Activated CD8-positive, alpha-beta memory T cell treated with anti-CD3 and anti-CD28 coated beads, Interleukin-2, amount 50 U/mL, for 24 hours (primary cell): ENCODE data around the gene ORM1.
"Not testable (repeated sequence)": the region's sequence is repeated elsewhere in the genome, so short reads cannot be mapped to it uniquely, and the experiment has no call there.

Source experiments
- DNase-seq: peaks from one replicate; pipeline ENCODE4 v3.0.0-alpha.2; 2020; ENCODE audit errors: extremely low read depth

Gene ORM1

DNA sequence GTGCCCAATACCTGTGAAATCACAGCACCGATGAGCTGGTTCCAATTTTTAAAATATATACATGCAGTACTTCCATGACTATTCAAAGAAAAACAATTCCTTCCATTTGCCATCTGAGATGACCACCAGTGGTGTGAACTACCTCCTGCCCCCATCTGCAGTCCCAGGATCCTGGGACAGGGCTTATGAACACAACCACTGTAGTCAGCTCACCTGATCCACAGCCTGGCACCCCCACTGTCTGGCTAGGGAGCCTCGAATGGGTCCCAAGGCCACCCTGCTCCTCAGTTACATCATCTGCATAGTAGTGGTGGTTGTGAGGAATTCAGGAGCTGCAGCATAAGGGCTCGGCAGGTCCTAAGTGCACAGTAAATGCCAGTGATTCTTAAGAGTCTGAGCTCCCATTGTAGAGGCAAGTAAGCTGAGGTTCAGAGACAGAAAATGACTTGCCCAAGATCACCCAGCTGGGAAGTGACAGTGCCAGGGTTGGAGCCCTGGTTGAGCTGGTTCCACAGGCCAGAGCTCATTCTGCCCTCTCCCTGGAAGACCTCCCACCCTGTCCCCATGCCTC lies 2.9 kb downstream of the ORM1 start:
- not testable (repeated sequence) for DNase-seq

DNA sequence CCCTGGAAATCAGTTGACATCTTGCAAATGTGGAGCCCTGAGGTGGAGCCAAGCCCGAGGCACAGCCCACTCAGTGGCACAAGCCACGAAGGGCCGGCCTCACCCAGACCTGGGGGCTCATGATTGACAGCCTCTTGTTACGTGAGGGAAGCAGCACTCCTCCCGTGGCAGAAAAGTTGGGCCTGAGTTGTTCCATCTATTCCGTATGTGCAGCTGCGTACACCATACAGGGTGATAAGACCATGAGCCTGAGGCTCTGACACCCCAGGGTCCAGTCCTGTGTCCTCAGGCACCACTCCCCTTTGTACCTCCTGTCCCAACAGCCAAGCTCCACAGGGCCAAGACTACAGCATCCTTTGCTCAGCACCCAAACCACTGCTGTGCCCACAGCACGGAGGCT lies 4.9 kb downstream of the ORM1 start:
- no peak for DNase-seq

DNA sequence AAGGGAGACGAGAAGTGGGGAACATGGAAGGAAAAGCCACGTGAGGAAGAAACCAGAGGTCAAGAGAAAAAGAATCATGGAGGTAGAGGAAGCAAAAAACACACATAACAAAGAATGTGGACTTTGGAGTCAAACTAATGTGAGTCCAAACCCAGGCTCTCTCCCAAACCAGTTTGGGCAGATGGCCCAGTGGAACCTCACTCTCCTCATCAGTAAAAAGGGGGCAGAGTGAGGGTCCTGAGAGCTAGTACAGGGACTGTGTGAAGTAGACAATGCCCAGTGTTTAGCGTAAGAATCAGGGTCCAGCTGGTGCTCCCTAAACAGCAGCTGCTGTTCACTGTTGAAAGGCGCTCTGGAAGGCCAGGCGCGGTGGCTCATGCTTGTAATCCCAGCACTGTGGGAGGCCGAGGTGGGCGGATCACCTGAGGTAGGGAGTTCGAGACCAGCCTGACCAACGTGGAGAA lies 5.5 kb downstream of the ORM1 start:
- not testable (repeated sequence) for DNase-seq

DNA sequence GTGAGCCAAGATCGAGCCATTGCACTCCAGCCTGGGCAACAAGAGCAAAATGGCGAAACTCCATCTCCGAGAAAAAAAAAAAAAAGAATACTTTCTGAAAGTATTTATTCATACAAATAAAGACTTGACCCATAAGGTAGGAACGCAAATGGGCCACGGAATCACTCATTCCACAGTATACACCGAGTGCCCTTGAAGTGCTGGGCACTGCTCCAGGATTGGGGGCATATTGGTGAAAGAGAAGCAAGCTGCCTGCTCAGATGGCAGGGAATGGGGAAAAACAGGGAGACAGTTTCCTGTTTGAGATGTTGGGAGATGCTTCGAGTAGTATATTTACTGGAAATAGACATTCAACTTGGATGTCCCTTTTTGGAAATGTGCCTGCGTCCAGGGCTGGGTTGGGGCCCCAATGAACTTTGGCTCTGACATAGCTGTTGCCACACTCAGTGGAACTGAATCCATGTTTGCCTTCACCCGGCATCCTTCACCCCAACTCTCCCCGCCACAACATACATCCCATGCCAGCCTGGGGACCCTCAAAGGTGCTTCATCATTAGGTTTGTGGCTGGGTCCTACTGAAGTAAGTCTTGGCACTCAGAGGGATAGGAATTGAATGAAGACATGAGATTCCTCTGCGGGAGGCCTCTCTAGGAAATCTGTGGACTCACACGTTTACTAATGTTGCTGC lies 6.2 kb downstream of the ORM1 start:
- not testable (repeated sequence) for DNase-seq

DNA sequence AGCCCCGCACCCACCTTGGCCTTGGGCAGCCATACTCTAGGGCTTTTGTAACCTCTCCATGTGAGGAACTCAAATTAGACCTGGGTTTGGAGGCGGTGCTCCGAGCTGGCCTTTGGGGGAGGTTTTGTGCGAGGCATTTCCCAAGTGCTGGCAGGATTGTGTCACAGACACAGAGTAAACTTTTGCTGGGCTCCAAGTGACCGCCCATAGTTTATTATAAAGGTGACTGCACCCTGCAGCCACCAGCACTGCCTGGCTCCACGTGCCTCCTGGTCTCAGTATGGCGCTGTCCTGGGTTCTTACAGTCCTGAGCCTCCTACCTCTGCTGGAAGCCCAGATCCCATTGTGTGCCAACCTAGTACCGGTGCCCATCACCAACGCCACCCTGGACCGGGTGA lies 6.7 kb downstream of the ORM1 start, which contains the start of gene ORM2:
Gene ORM2 (plus strand): TSS at position 245 of the 398 bp plus-strand sequence. CDS start 36 bp downstream, at position 281.
- not testable (repeated sequence) for DNase-seq

DNA sequence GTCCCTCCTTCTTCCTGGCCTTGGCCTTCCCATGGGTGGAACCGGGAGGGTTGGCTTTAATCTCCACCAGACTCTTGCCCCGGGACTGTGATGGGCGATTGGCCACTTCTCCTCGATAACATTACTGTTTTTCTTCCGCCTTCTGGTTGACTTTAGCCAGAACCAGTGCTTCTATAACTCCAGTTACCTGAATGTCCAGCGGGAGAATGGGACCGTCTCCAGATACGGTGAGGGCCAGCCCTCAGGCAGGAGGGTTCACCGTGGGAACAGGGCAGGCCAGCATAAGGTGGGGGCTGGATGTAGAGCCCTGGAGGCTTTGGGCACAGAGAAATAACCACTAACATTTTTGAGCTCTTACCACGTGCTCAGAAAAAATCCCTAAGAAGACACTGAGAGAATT lies 7.7 kb downstream of the ORM1 start:
- no peak for DNase-seq

DNA sequence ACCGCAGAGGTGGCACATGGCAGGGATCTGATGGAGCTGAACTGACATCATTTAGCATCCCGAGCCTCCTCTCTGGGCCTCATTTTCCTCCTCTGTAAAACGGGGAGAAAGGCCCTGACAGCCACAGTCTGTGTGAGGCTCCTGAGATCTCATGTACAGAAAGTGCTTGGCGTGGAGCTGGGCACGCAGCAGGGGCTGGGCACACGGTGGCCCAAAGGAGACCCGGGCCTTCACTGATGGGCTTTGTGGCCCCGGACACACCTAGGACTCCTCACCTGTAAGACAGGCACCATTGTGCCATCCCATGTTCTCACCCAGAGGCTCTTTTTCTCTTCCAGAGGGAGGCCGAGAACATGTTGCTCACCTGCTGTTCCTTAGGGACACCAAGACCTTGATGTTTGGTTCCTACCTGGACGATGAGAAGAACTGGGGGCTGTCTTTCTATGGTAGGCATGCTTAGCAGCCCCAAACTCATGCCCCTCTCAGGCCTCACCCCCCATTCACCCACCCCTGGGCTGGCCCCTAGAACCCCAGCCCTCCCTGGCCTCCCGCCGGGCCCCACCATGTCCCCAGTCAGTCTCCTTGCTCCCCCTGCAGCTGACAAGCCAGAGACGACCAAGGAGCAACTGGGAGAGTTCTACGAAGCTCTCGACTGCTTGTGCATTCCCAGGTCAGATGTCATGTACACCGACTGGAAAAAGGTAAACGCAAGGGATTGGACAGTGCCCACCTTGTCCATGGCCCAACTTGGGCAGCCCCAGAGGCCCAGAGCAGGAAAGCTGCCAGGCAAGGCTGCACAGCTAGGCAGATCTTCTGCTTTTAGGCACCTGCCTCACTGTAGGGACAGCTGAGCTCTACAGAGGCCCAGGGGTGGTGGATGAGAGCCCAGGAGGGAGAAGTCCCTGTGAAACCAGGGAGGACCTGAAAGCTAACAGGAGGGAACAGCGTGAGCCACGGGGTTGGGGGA lies 8.6 kb downstream of the ORM1 start:
- DNase-seq: not testable (repeated sequence)

DNA sequence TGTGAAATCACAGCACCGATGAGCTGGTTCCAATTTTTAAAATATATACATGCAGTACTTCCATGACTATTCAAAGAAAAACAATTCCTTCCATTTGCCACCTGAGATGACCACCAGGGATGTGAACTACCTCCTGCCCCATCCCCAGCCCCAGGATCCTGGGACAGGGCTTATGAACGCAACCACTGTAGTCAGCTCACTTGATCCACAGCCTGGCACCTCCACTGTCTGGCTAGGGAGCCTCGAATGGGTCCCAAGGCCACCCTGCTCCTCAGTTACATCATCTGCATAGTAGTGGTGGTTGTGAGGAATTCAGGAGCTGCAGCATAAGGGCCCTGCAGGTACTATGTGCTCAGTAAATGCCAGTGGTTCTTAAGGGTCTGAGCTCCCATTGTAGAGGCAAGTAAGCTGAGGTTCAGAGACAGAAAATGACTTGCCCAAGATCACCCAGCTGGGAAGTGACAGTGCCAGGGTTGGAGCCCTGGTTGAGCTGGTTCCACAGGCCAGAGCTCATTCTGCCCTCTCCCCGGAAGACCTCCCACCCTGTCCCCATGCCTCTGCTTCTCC lies 9.7 kb downstream of the ORM1 start:
- DNase-seq: not testable (repeated sequence)

DNA sequence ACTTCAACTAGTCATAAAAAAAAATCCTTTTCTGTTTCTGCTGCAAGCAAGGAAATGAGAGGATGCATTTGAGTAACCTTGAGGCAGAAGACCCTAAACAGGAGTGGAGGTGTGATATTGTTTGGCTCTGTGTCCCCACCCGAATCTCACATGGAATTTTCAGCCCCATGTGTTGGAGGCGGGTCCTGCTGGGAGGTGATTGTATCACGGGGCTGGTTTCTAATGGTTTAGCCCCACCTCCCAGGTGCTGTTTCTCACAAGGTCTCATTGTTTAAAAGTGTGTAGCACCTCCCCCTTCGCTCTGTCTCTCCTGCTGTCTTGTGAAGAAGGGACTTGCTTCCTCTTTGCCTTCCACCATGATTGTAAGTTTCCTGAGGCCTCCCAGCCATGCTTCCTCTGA lies 10.8 kb downstream of the ORM1 start:
- DNase-seq: not testable (repeated sequence)

DNA sequence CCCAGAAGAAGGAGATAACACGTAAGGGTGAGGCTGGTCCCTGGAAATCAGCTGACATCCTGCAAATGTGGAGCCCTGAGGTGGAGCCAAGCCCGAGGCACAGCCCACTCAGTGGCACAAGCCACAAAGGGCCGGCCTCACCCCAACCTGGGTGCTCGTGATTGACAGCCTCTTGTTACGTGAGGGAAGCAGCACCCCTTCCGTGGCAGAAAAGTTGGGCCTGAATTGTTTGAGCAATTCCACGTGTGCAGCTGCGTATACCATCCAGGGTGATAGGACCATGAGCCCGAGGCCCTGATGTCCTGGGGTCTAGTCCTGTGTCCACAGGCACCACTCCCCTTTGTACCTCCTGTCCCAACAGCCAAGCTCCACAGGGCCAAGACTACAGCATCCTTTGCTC lies 11.6 kb downstream of the ORM1 start:
- no peak for DNase-seq

DNA sequence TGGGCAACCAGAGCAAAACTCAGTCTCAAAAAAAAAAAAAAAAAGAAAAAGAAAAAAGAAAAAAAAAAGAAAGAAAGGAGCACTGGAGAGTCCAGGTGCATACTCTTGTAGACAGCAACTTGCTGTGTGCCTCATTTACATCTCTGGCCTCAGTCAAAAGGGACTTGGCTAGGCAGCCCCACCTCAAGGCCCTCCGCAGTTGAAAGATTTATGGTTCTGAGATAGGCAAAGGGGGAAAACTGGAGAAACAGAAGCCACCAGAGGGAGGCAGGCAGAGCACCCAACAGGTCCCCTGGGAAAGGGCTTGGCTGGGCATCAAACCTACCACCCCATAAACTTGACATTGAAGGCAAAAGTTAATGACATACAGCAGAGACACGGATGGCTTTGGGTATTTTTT lies 12.8 kb downstream of the ORM1 start:
- DNase-seq: no peak

DNA sequence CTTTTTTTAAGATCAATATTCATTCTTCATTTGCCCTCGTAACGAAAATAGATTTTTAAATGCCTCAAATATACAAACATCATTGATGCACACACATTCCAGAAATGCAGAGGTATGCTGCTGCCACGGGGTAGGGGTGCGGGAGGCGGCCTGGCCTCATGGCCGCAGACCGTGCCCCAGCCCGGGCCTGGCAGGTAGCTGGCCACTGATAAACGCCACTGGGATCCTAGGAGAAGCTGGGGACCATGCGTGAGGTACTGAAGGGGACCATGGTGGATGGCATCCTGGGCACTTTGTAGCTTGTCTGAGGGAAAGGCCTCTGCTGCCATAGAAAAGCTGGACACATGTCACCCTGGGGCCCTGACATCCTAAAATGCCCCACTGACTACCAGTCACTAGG lies 13.3 kb downstream of the ORM1 start:
- DNase-seq: no peak

DNA sequence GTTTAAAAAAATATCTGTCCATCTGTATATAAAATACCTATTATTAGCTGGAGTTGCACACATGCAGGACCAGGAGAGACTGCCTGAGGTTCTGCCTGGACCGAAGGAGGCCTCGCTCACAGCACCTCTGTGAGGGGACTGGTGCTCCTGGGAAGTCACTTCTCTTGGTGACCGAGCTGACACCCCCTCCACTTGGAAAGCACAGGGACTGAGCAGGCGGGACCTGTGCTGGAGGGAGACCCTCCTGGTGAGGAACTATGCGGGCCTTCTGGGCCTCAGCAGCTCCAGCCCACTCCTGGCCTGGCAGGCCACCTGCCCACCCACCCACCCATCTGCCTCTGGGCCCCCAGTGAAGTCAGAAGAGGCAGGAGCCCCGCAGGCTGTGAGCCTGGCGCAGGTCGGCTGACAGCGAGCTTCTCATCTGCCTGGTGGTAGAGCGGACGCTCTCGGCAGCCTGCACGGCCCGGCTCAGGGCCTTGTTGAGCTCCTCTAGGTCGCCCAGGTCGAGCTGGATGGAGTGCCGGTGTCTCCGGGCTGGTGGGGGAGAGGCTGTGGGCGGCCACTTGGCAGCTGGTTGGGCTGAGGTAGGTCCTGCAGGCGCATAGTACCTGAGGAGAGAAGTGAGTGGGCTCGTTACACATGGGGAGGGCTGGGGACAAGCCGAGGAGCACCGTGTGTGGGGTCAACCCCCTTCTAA lies 13.9 kb downstream of the ORM1 start:
- no peak for DNase-seq

DNA sequence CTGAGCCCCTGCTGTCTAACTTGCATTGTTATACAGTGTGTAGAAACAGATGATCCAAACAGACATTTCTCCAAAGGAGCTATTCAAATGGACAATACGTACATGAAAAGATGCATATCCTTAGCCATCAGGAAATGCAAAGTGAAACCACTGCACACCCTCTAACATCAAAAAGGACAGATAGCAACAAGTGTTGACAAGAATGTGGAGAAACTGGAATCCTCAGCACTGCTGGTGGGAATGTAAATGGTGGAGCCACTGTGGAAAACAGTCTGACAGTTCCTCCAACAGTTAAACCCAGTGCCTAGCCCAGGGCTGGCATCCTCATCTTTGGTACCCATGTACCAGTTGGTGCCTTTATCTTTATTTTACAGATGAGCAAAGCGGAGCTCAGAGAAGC lies 15.3 kb downstream of the ORM1 start:
- DNase-seq: no peak

DNA sequence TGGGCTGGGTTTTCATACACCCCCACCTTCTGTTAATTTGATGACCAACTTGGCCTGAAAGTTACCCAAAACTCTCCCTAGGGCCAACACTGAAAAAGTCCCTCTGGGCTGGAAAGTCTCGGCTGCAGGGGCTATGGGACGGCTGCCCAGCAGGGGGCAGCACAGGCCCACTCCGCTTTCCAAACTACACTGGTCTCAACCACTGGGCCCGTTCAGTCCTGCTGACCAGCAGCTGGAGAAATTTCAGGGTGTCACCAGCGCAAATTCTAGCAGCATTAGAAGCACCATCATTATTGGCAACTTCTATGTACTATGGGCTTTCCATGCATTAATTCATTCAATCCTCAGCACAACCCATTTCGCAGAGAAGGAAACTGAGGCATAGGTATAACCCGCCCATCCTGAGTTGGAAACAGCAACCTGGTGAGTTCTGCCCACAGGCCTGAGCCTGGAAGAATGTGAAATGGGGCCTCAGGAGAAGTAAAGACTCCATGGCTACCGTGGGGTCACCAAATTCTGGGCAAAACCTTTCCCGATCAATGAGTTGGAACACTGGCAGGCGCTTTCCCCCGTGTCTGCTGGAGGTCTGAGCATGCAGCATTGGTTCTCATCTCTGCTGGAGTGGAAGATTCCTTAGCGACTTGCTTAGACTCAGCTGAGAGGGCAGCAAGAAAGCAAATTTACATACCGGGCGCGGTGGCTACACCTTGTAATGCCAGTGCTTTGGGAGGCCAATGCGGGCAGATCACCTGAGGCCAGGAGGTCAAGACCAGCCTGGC lies 16.4 kb downstream of the ORM1 start:
- no peak for DNase-seq

DNA sequence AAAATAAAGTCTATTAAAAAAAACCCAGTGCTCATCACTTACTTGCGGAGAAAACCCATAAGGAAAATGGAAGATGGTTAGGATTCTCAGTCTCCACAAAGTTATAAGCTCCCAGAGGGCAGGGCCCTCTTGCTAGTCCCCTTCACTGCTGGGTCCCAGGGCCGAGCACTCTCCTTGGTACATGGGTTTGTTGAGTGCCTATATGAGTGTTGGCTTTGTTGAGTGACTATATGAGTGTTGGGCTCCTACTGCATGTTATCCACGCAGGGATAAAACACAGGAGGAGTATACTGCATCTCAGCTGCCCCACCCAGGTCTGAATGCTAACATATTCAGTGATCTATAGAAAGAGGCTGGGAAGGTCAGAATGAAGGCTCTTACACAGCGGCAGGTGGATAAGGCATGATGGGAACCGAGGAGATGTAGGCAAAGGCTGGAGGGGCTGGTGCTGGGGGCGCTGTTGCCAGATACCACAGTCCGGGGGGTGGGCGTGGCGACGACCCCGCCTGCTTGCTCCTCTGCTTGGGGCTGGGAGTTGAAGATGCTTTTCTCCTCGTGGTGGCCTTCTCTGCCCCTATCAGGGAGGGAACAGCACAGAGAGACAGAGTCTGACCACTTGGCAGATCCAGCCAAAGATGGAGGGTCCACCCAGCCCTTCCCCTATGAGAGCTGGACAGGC lies 18.4 kb downstream of the ORM1 start:
- DNase-seq: no peak

DNA sequence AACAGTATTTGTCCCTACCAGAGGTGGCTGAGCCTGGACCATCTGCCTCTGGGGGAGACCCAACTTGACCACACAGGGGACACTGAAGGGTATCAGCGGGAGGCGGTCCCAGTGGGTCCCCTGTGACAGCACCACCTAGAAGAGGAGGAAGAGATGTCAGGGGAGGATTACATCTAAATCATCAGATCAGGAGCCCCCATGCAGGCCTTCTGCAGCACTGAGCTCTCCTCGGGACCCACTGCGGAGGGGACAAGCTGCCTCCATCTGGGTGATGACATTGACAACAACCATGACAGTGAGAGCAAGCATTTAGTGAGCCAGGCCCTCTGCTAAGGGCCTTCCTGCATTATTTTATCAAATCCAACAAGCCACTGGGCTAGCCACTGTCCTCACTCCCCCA lies 19.1 kb downstream of the ORM1 start:
- DNase-seq: no peak

DNA sequence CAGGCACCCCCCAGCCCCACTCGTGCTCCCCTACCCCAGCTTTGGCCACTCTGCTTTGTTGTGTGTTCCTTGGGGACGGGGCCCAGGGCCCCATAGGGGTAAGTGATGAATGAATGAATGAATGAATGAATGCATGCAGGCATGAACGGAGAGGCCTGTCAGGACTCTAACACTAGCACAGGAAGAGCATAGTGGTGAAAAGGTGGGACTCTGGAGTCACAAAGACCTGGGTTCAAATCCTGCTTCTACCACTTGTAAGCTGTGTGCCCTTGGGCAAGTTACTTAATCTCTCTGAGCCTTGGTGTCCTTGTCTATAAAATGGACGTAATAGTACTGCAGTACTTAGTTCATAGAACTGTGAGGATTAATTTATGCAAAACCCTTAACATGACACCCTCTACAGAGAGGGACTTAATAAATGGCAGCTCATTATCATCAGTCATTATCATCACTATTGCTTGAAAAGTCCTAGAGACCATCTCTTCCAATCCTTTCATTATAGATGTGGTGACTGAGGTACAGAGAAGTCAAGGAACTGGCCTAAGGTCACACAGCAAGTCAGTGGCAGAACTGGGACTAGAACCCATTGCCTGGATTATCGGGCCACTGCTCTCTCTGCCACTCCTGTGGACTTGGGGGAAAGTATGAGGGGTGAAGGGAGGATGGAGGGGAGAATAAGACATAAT lies 20.0 kb downstream of the ORM1 start:
- no peak for DNase-seq

DNA sequence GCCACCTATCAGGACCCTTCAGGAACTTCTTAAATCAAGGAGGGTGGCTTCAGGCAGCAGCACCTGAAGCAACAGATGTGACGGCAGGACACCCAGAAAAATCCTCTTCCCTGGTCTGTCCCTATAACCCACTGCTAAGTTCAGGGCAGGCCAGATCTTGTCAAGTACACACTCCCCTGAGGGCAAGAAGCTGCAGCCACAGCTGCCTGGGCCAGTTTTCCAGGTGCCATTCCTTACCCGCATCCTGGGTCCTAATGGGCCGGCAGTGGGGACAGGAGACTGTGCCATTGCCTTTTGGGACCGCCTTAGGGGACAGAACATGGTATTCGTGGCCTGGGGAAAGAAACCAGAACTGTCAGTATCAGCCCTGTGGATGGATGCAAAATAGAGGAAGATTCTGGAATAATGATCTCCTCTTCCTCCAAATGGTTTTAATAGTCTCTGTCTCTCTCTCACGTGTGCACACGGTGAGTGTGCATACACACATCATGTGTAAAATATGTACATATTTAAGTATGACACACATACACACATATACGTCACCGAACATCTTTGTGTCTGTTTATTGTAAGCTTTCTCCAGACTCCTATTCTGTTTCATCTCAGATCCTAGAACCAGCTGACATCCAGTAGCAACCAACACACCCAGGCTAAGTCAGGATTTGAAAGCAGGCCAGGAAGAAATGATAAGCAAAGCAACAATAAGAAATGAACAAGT lies 20.7 kb downstream of the ORM1 start:
- DNase-seq: no peak
